Activated CD4-positive, alpha-beta T cell treated with anti-CD3 and anti-CD28 coated beads, Interleukin-2, amount 10 ng/mL, durations not matched to agents 7 days and 5 days (primary cell): ENCODE results near the gene CMBL. TPM values are rescaled to one million over a fixed set of nuclear protein-coding genes. Genes with fewer than 3 reads are reported as not detected.
A peak's percentile ranks its signal among the peaks of the same experiment; 100 is the strongest.

ENCODE experiments used
- CTCF ChIA-PET: fragments of 350-600 bp; sonication (Branson Sonifier 250); formaldehyde crosslinking; loops from one replicate; lab custom pipeline; 2021; ENCODE audit warnings: antibody characterized with exemption; lab: Charles Lee
- POLR2A ChIA-PET: fragments of 350-600 bp; sonication (Branson Sonifier 250); formaldehyde crosslinking; loops from one replicate; lab custom pipeline; 2021; ENCODE audit warnings: antibody characterized with exemption; lab: Charles Lee
- DNase-seq: peaks from one replicate; pipeline ENCODE4 v3.0.0-alpha.2; 2020
- H3K27ac Mint-ChIP-seq: one replicate; pipeline ENCODE4 v1.8.0; 2021; ENCODE audit warnings: mild to moderate bottlenecking, moderate library complexity, mixed read lengths
- H3K27me3 Mint-ChIP-seq: one replicate; pipeline ENCODE4 v1.8.0; 2021; ENCODE audit warnings: mixed read lengths
- H3K36me3 Mint-ChIP-seq: one replicate; pipeline ENCODE4 v1.8.0; 2021; ENCODE audit warnings: low read depth, mixed read lengths
- H3K4me1 Mint-ChIP-seq: one replicate; pipeline ENCODE4 v1.8.0; 2021; ENCODE audit warnings: mixed read lengths
- H3K4me3 Mint-ChIP-seq: one replicate; pipeline ENCODE4 v1.8.0; 2021; ENCODE audit warnings: mild to moderate bottlenecking, moderate library complexity, mixed read lengths
- H3K9me3 Mint-ChIP-seq: one replicate; pipeline ENCODE4 v1.8.0; 2021; ENCODE audit warnings: mixed read lengths
- total RNA-seq, 2 experiments: library from RNA; stranded (reverse); gene quantifications; one replicate each; pipeline ENCODE4 v1.2.3, GENCODE V29; 2021

CMBL gene
- total RNA-seq, 2 experiments from 2014 or later: 0.64 to 1.4 TPM

DNA sequence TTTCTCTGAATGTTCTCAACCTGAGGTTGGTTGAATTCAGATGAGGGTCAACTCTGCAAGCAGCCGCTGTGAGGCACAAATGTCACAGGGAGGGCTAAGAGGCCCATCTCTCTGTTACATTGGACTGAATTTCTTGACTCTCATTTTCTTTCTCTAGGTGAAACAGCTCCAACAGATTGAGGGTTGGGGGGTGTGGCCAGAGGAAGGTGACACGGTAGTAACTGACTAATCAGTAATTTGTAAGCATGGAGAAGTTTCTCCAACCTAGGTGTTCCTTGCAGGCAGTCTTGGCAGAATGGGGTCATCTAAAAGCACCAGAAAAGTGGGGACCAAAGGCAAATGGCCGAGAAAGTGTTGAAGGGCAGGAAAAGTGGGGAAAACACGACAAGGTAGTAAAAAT, 40.9 kb downstream of the CMBL start:
- Mint-ChIP-seq H3K27ac (peak overlapping the region; percentile 25), H3K36me3 (peaks cover 45% of the 10 kb centered on the region), H3K4me1 (peaks cover 6% of the 10 kb centered on the region), H3K4me3 (no peak overlapping the region), H3K27me3 (peaks cover 2% of the 10 kb centered on the region), H3K9me3 (no peaks in the 10 kb centered on the region)
- POLR2A ChIA-PET: no interaction called here
- CTCF ChIA-PET: no interaction called here
- no peak for DNase-seq

DNA sequence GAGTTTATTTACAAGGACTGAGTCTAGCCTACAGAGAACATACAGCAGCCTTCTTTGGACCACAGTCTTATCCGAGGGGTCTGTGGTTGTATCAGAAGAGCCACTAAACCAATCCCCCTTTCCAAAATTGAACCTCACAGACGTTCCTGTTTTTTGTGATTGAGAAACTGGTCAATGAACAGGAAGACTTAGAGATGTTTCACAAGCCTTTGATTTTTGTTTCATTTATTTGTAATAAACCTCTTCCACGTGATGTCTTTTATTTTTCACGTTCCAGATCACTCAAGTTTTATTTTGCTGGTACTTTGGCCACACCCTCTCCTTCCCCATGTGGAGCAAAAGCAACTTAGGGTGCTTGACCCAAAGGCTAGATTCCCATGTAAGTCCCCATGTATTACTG, 41.6 kb downstream of the CMBL start:
- Mint-ChIP-seq H3K4me3 (no peak overlapping the region), H3K27ac (no peak overlapping the region), H3K36me3 (peaks cover 48% of the 10 kb centered on the region), H3K4me1 (peaks cover 6% of the 10 kb centered on the region), H3K27me3 (no peaks in the 10 kb centered on the region), H3K9me3 (no peaks in the 10 kb centered on the region)
- no peak for DNase-seq
- POLR2A ChIA-PET: no interaction called here
- CTCF ChIA-PET: interaction anchor here (0.7 to 3.3 kb wide), 3 partner anchors 14 to 98 kb away, joined by 3 to 19 read pairs (median 3); no protein-coding TSS in a partner anchor

DNA sequence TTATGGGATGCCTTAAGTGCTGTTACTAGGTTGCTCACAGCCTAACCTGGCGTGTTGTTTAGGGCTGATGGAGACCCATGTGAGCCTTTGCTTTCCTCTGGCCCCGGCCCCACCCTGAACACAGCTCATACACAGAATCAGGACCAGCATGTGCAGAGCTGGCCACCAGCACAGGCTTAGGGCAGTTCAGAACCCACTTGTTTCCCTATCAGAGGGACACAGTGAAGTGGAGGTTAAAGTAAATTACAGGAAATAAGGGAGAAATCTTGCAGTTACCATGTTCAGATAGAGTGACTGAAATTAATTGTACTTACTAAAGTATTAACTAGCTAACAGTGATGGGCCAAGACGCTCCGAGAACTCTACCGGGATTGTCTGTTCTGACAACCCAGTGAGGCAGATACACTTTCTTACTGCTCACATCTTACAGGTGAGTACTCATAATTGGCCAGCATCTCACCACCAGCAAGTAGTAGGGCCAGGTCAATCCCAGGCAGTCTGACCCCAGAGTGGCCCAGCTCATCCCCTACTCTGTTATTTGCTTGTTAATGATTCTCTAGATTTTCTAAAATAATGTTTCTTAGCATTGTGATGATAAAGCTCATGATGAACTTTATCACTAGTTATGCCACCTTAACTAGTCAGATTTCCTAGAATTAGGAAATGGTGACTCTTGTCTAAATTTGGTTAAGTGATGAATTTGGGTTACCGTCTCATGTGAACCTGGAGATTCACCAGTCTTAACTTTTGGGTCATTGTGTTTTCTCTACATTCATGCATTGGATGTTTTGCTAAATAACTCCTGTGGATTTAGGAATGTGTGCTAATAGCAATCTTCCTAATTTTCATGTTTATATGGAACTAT, 42.2 kb downstream of the CMBL start:
- DNase-seq: no peak
- H3K36me3 Mint-ChIP-seq: peaks cover 54% of the 10 kb centered on the region
- CTCF ChIA-PET: interaction anchor here (0.7 to 3.3 kb wide), 3 partner anchors 15 to 99 kb away, joined by 3 to 19 read pairs (median 3); no protein-coding TSS in a partner anchor
- POLR2A ChIA-PET: interaction anchor here (0.6 kb wide), 1 partner anchor 151 kb away, joined by 3 read pairs; no protein-coding TSS in a partner anchor
- H3K27ac Mint-ChIP-seq: no peak overlapping the region
- H3K9me3 Mint-ChIP-seq: no peaks in the 10 kb centered on the region
- H3K27me3 Mint-ChIP-seq: no peaks in the 10 kb centered on the region
- H3K4me3 Mint-ChIP-seq: no peak overlapping the region
- peaks cover 4% of the 10 kb centered on the region for H3K4me1 Mint-ChIP-seq

DNA sequence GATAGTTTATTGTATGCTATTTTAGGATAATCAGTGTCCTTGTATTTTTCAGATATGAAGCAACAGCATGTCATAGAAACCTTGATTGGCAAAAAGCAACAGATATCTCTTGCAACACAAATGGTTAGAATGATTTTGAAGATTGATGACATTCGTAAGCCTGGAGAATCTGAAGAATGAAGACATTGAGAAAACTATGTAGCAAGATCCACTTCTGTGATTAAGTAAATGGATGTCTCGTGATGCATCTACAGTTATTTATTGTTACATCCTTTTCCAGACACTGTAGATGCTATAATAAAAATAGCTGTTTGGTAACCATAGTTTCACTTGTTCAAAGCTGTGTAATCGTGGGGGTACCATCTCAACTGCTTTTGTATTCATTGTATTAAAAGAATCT, 43.1 kb downstream of the CMBL start:
- H3K9me3 Mint-ChIP-seq: no peaks in the 10 kb centered on the region
- POLR2A ChIA-PET: interaction anchor here (0.6 kb wide), 1 partner anchor 152 kb away, joined by 3 read pairs; no protein-coding TSS in a partner anchor
- peaks cover 63% of the 10 kb centered on the region for H3K36me3 Mint-ChIP-seq
- DNase-seq: no peak
- CTCF ChIA-PET: interaction anchor here (1.6 to 3.3 kb wide), 2 partner anchors 10 to 19 kb away, joined by 4 to 19 read pairs; no protein-coding TSS in a partner anchor
- no peak overlapping the region for H3K4me3 Mint-ChIP-seq
- H3K4me1 Mint-ChIP-seq: peaks cover 6% of the 10 kb centered on the region
- peak overlapping the region; percentile 47 for H3K27ac Mint-ChIP-seq
- H3K27me3 Mint-ChIP-seq: no peaks in the 10 kb centered on the region

DNA sequence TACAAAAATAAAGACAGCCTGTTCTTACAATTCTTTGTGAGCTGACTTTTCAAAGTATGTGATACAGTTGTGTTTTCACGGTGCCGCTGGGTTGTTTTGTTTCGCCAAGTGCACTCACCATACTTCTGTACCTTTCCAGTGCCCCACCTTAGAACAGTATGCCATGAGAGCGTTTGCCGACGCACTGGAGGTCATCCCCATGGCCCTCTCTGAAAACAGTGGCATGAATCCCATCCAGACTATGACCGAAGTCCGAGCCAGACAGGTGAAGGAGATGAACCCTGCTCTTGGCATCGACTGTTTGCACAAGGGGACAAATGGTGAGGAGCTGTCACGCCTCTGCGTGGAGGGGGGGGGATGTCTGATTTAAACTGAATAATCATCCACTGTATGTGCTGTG, 44.7 kb downstream of the CMBL start:
- Mint-ChIP-seq H3K27ac (no peak overlapping the region), H3K4me1 (peaks cover 9% of the 10 kb centered on the region), H3K36me3 (peaks cover 75% of the 10 kb centered on the region), H3K9me3 (no peaks in the 10 kb centered on the region), H3K4me3 (no peak overlapping the region), H3K27me3 (no peaks in the 10 kb centered on the region)
- ChIA-PET POLR2A (interaction anchor here (0.6 kb wide), 1 partner anchor 10 kb away, joined by 4 read pairs; no protein-coding TSS in a partner anchor), CTCF (interaction anchor here (1.6 to 3.3 kb wide), 2 partner anchors 8 to 21 kb away, joined by 4 to 19 read pairs; no protein-coding TSS in a partner anchor)
- no peak for DNase-seq

DNA sequence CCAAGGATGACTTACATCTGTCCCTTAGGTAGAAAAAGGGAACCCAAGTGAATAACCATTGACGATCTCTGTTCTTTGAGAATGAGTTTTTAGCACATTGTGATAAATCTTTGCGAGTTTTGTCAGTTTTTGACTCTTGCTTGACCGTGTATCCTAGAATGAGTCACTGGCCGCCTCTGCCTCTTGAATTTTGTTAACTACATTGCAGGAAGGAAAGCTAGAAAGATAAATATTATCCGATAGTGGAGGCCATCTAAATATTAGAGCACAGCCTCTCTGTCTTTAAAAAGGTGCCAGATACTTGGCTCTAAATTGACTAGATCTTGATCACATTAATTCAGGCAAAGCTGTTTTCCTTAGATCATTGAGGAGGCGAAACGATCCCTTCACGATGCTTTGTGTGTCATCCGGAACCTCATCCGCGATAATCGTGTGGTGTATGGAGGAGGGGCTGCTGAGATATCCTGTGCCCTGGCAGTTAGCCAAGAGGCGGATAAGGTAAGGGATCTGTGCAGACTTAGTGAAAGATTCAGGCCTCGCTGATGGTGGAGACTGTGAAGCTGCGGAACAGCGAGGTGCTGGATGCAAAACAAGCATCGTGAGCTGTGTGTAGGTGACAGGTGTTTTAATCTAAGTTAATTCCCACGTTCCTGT, 45.5 kb downstream of the CMBL start:
- no peak overlapping the region for H3K27ac Mint-ChIP-seq
- no peak overlapping the region for H3K4me3 Mint-ChIP-seq
- H3K9me3 Mint-ChIP-seq: no peaks in the 10 kb centered on the region
- CTCF ChIA-PET: no interaction called here
- POLR2A ChIA-PET: no interaction called here
- no peak for DNase-seq
- no peaks in the 10 kb centered on the region for H3K27me3 Mint-ChIP-seq
- peaks cover 11% of the 10 kb centered on the region for H3K4me1 Mint-ChIP-seq
- peaks cover 83% of the 10 kb centered on the region for H3K36me3 Mint-ChIP-seq

DNA sequence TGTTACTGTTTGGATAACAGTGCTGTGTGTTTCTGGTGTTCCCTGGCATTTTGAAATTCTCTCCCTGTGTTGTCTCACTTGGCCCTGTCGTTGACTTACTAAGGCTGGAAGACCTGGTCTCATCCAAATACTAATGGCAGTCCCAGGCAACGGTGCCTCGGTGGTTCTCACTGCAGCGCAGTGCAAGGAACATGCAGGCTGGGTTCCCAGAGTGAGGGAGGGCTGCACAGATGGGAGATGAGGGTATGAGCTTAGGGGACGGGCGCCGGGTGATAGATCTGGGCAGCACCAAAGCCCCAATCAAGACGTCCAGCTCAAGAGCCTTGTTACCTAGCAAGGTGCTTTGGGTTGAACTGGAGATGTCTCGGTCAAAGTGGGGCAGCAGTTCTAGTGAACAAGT, 46.6 kb downstream of the CMBL start:
- Mint-ChIP-seq H3K9me3 (no peaks in the 10 kb centered on the region), H3K27ac (no peak overlapping the region), H3K36me3 (peaks cover 86% of the 10 kb centered on the region), H3K27me3 (no peaks in the 10 kb centered on the region), H3K4me1 (peaks cover 12% of the 10 kb centered on the region), H3K4me3 (no peak overlapping the region)
- ChIA-PET POLR2A (no interaction called here), CTCF (no interaction called here)
- no peak for DNase-seq

DNA sequence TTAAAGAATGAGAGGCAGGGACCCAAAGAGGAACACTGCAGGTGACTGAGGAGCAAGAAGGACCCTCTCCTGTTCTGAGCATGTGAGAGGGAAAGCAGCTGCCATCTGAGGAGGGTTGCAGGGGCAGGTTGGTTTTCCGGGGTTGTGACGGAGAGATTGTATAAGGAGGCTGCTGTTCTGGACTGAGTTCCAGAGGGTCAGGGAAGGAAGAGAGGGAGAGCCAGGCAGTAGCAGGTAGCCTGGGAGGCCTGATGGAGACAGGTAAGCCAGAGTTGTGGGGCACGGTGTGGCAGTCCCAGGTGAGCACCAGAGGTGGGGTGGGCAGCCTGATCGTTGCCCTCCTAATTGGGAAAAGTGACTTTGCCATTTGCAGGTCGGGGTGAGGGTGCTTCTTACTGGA, 47.8 kb downstream of the CMBL start:
- no peak for DNase-seq
- H3K9me3 Mint-ChIP-seq: no peaks in the 10 kb centered on the region
- H3K27me3 Mint-ChIP-seq: no peaks in the 10 kb centered on the region
- peaks cover 20% of the 10 kb centered on the region for H3K4me1 Mint-ChIP-seq
- no peak overlapping the region for H3K4me3 Mint-ChIP-seq
- CTCF ChIA-PET: no interaction called here
- no peak overlapping the region for H3K27ac Mint-ChIP-seq
- peaks cover 86% of the 10 kb centered on the region for H3K36me3 Mint-ChIP-seq
- POLR2A ChIA-PET: no interaction called here

DNA sequence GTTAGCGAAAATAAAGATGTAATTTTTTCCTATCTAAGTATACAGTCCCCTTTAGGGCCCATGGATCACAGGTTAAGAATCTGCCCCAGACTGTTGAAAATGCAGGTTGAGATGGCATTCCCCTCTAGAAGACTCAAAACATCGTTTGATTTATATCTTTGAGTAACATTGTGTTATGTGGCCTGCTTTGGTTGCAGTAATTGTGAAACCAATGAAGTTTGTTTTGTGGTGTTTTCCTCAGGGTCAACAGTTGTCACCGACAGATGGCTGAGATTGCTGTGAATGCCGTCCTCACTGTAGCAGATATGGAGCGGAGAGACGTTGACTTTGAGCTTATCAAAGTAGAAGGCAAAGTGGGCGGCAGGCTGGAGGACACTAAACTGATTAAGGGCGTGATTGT, 49.8 kb downstream of the CMBL start:
- ChIA-PET CTCF (no interaction called here), POLR2A (no interaction called here)
- H3K27me3 Mint-ChIP-seq: no peaks in the 10 kb centered on the region
- no peak for DNase-seq
- no peak overlapping the region for H3K4me3 Mint-ChIP-seq
- no peaks in the 10 kb centered on the region for H3K9me3 Mint-ChIP-seq
- peaks cover 35% of the 10 kb centered on the region for H3K4me1 Mint-ChIP-seq
- H3K27ac Mint-ChIP-seq: no peak overlapping the region
- H3K36me3 Mint-ChIP-seq: peaks cover 74% of the 10 kb centered on the region

DNA sequence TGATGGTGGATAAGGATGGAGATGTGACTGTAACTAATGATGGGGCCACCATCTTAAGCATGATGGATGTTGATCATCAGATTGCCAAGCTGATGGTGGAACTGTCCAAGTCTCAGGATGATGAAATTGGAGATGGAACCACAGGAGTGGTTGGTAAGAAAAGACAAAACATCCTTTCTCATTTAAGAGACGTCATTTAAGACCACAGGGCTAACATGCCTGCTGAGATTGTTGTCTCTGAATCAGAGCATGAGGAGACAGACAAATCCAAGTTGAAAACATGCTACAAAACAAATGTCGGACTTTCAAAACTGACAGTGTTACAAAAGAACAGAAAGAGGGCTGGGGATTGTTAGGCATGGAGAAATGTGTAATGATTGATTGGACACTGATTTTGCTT, 53.0 kb downstream of the CMBL start:
- no peak overlapping the region for H3K4me3 Mint-ChIP-seq
- POLR2A ChIA-PET: no interaction called here

DNA sequence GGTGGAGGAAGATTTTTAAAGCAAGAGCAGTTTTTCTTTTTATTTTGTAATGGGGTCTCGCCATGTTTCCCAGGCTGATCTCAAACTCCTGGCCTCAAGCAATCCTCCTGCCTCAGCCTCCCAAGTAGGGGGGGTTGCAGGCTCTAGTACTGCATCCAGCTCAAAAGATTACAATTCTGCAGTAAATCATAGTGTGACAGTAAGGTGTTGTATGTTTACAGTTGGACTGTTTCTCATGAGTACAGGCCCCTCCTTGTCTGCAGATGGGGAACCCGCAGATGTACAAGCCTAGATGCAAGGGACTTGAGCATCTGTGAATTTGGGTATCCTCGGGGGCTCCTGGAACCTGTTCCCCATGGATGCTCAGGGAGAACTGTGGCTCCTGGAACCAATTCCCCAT, 54.3 kb downstream of the CMBL start:
- CTCF ChIA-PET: interaction anchor here (0.7 kb wide), 1 partner anchor 444 kb away, joined by 4 read pairs; no protein-coding TSS in a partner anchor
- no peaks in the 10 kb centered on the region for H3K27me3 Mint-ChIP-seq
- POLR2A ChIA-PET: no interaction called here
- peaks cover 52% of the 10 kb centered on the region for H3K4me1 Mint-ChIP-seq
- no peak for DNase-seq
- no peak overlapping the region for H3K4me3 Mint-ChIP-seq
- H3K36me3 Mint-ChIP-seq: peaks cover 55% of the 10 kb centered on the region
- no peaks in the 10 kb centered on the region for H3K9me3 Mint-ChIP-seq
- no peak overlapping the region for H3K27ac Mint-ChIP-seq

More for the DNA sequence above, 53.0 kb downstream of the CMBL start:
- Mint-ChIP-seq H3K27ac (no peak overlapping the region), H3K27me3 (no peaks in the 10 kb centered on the region), H3K9me3 (no peaks in the 10 kb centered on the region), H3K36me3 (peaks cover 64% of the 10 kb centered on the region), H3K4me1 (peaks cover 45% of the 10 kb centered on the region)
- CTCF ChIA-PET: interaction anchor here (1.3 kb wide), 1 partner anchor 9 kb away, joined by 4 read pairs; no protein-coding TSS in a partner anchor
- no peak for DNase-seq

DNA sequence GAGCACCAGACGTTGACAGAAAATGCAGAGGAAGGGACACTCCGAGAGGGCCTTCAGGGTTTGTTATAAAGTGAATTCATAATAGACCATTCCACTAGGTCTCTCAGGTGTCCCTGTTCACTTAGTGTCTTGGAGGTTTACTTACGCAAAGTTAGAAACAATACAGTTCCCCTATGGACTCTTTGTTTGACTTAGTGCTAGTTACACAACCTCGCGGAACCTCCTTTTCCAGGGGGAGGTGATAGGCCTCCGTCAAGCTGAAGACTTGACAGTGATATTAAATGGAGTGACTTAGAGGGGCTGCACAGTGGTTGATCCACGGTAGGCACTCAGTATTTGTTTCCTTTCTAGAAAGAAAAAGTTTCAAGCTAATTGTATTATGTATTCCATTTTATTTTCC, 56.3 kb downstream of the CMBL start:
- CTCF ChIA-PET: interaction anchor here (1.2 kb wide), 1 partner anchor 32 kb away, joined by 4 read pairs; no protein-coding TSS in a partner anchor
- no peak for DNase-seq
- H3K36me3 Mint-ChIP-seq: peaks cover 41% of the 10 kb centered on the region

More for the DNA sequence above, 56.3 kb downstream of the CMBL start:
- POLR2A ChIA-PET: interaction anchor here (0.6 kb wide), 1 partner anchor 93 kb away, joined by 4 read pairs; no protein-coding TSS in a partner anchor
- Mint-ChIP-seq H3K9me3 (no peaks in the 10 kb centered on the region), H3K27me3 (no peaks in the 10 kb centered on the region), H3K27ac (peak overlapping the region; percentile 100), H3K4me1 (peaks cover 63% of the 10 kb centered on the region), H3K4me3 (peak overlapping the region; percentile 86)
